Transverse colon (tissue), 4 donors: ENCODE data around the gene KIAA1586. TPM values are rescaled to one million over a fixed set of nuclear protein-coding genes. Genes with fewer than 3 reads are reported as not detected.

Experiments
- DNase-seq: peaks from one replicate; pipeline ENCODE4 v3.0.0-alpha.2; 2019
- H3K27ac ChIP-seq, 4 donors: fragments of 200-600 bp; sonication (generic); 2 replicates each; pipeline ENCODE4 v1.5.1; 2016 to 2018; ENCODE audit warnings: inconsistent platforms in 4 of 4
- H3K27me3 ChIP-seq: fragments of 200-600 bp; sonication (generic); 2 replicates; pipeline ENCODE4 v1.5.1; 2017; ENCODE audit warnings: inconsistent platforms
- H3K36me3 ChIP-seq, 4 donors: fragments of 200-600 bp; sonication (generic); 2 replicates each; pipeline ENCODE4 v1.5.1; 2017 to 2019; ENCODE audit warnings: inconsistent platforms in 4 of 4
- H3K4me1 ChIP-seq, 4 donors: fragments of 200-600 bp; sonication (generic); 2 replicates each; pipeline ENCODE4 v1.5.1; 2017 to 2020; ENCODE audit warnings: inconsistent platforms in 4 of 4
- H3K4me3 ChIP-seq, 4 donors: fragments of 200-600 bp; sonication (generic); 1 replicate in 1 of 4; 2 replicates in 3 of 4; pipeline versions ENCODE4 v1.5.1 to v1.6.1; 2017 to 2019; ENCODE audit warnings: inconsistent platforms in 4 of 4
- H3K9me3 ChIP-seq, 2 donors: fragments of 200-600 bp; sonication (generic); 2 replicates each; pipeline ENCODE4 v1.5.1; 2017 to 2019; ENCODE audit warnings: inconsistent platforms in 2 of 2
- CTCF ChIP-seq, 5 experiments: fragments of 200-600 bp in 3 of 5; fragments of 450-650 bp in 2 of 5; sonication (generic) in 3 of 5; IDR thresholded peaks; 1 replicate in 2 of 5; 2 replicates in 3 of 5; pipeline ENCODE4 v1.5.1; 2016 to 2017; ENCODE audit warnings: antibody characterized with exemption in 5 of 5, inconsistent platforms in 3 of 5, mild to moderate bottlenecking in 2 of 5, moderate library complexity in 1 of 5
- EP300 ChIP-seq: sonication (generic); formaldehyde crosslinking; IDR thresholded peaks from one replicate; pipeline ENCODE4 v1.6.1; 2017; ENCODE audit warnings: antibody characterized with exemption, low read depth
- POLR2A ChIP-seq: fragments of 450-650 bp; IDR thresholded peaks from one replicate; pipeline ENCODE4 v1.6.1; 2016; ENCODE audit warnings: antibody characterized with exemption, mild to moderate bottlenecking, moderate library complexity
- POLR2AphosphoS5 ChIP-seq, 3 donors: sonication (generic); formaldehyde crosslinking; IDR thresholded peaks; one replicate each; pipeline ENCODE4 v1.6.1; 2016; ENCODE audit warnings: antibody characterized with exemption in 3 of 3
- WGBS, 2 donors: methylation state at CpG; one replicate each; pipeline ENCODE4 v1.1.5; 2018; ENCODE audit warnings: low coverage in 1 of 2; 5-methylcytosine and 5-hydroxymethylcytosine counted together
- in situ Hi-C, 4 donors: fragments of 200-750 bp; cut with MboI; loops; one replicate each; pipeline versions ENCODE4 v1.15.0 to v1.15.1; 2017; ENCODE audit warnings: low sequenced_read_pairs in 3 of 4, low pct_ligation_motif_present in 1 of 4, low pct_unique_long_range_greater_than_20kb in 1 of 4
- intact Hi-C: fragments of 100-400 bp; cut with DNase I; formaldehyde crosslinking; loops from one replicate; pipeline ENCODE4 v1.15.1; 2023; ENCODE audit warnings: low total_unique reads
- total RNA-seq, 4 donors: library from RNA; depleted of rRNA; stranded (reverse); fragments of >200 nt; gene quantifications; one replicate each; pipeline ENCODE4 v1.1.0, GENCODE V29; 2016

Gene KIAA1586
- total RNA-seq, 4 donors from 2014 or later = 0.75 to 9.8 (median 3.6) TPM

DNA sequence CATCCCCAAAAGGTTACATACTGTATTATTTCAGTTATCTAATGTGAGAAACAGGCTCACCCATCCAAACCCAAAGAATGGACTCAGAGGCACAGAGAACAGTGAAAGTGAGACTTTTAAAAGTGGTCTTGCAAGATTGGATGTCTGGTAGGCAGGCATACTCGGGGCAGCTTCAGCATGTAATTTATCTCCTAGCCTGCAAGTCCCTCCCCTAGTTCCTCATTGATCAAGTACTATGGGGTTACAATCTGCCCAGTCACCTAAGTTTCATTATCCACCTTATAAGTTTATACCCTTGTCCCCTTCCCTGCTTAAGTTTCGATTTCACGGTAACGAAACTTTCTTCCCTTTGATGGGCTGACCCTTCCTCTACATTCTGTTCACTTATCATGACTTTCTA is 22.7 kb downstream of the KIAA1586 start:
- H3K4me3 ChIP-seq = no peak overlapping the region

GRCh38 chr6:57069920-57070331 is 23.4 kb downstream of the KIAA1586 start:
- Histone ChIP-seq H3K4me3 (no peak overlapping the region), H3K27ac (no peak overlapping the region), H3K4me1 (no peaks in the 10 kb centered on the region), H3K27me3 (no peaks in the 10 kb centered on the region), H3K9me3 (no peaks in the 10 kb centered on the region), H3K36me3 (no peaks in the 10 kb centered on the region)
- in situ Hi-C loops (no loop called here), intact Hi-C loops (no loop called here)
- 85% methylated on average over 8 of the region's 9 CpGs; no CpG with 5 or more reads in 1 of the 2 donors for WGBS, 2 donors
- TF ChIP-seq POLR2A (no peak), POLR2AphosphoS5 (IDR thresholded peaks at IDR 0.05) (no peak), CTCF (IDR thresholded peaks at IDR 0.05) (no peak), EP300 (no peak)
- no peak for DNase-seq

More for the DNA sequence above, 22.7 kb downstream of the KIAA1586 start:
- in situ Hi-C loops (no loop called here), intact Hi-C loops (no loop called here)
- Histone ChIP-seq H3K36me3 (no peaks in the 10 kb centered on the region), H3K9me3 (no peaks in the 10 kb centered on the region), H3K27me3 (no peaks in the 10 kb centered on the region), H3K27ac (no peak overlapping the region), H3K4me1 (no peaks in the 10 kb centered on the region)
- no peak for DNase-seq
- 90 to 92% methylated on average over 4 of the region's 4 CpGs for WGBS, 2 donors
- TF ChIP-seq POLR2AphosphoS5 (IDR thresholded peaks at IDR 0.05) (no peak), CTCF (IDR thresholded peaks at IDR 0.05) (no peak), EP300 (no peak), POLR2A (no peak)

- Histone ChIP-seq H3K9me3 (no peaks in the 10 kb centered on the region), H3K27ac (no peak overlapping the region), H3K36me3 (no peaks in the 10 kb centered on the region), H3K4me1 (no peaks in the 10 kb centered on the region), H3K4me3 (no peak overlapping the region), H3K27me3 (no peaks in the 10 kb centered on the region)
- 78 to 83% methylated on average over 2 to 3 of the region's 3 CpGs for WGBS, 2 donors
- TF ChIP-seq CTCF (IDR thresholded peaks at IDR 0.05) (no peak), POLR2A (no peak), EP300 (no peak), POLR2AphosphoS5 (IDR thresholded peaks at IDR 0.05) (no peak)
- intact Hi-C loops (no loop called here), in situ Hi-C loops (no loop called here)
- DNase-seq = no peak
Observed at GRCh38 chr6:57072108-57072507, 25.6 kb downstream of the KIAA1586 start.

- H3K9me3 ChIP-seq = no peaks in the 10 kb centered on the region
- H3K4me3 ChIP-seq = no peak overlapping the region
- H3K27ac ChIP-seq = no peak overlapping the region
- no peaks in the 10 kb centered on the region for H3K27me3 ChIP-seq
- intact Hi-C loops = no loop called here
- in situ Hi-C loops = no loop called here
- H3K4me1 ChIP-seq = no peaks in the 10 kb centered on the region
- no peak for TF ChIP-seq POLR2AphosphoS5 (IDR thresholded peaks at IDR 0.05)
- TF ChIP-seq POLR2A = no peak
- TF ChIP-seq EP300 = no peak
- no peak for TF ChIP-seq CTCF (IDR thresholded peaks at IDR 0.05)
- no peaks in the 10 kb centered on the region for H3K36me3 ChIP-seq
- WGBS, 2 donors = 90 to 95% methylated on average over 8 of the region's 8 CpGs
- no peak for DNase-seq
Observed at GRCh38 chr6:57074383-57074782, 27.9 kb downstream of the KIAA1586 start.
